NOMO-1 (cell line): ENCODE data around the gene NT5DC1.
A peak's percentile ranks its signal among the peaks of the same experiment; 100 is the strongest.

Experiments
- DNase-seq, 2 experiments: peaks; one replicate each; lab custom pipeline; 2025; ENCODE audit not compliant: unreplicated experiment in 2 of 2; lab: John Stamatoyannopoulos, UW

Gene NT5DC1

DNA sequence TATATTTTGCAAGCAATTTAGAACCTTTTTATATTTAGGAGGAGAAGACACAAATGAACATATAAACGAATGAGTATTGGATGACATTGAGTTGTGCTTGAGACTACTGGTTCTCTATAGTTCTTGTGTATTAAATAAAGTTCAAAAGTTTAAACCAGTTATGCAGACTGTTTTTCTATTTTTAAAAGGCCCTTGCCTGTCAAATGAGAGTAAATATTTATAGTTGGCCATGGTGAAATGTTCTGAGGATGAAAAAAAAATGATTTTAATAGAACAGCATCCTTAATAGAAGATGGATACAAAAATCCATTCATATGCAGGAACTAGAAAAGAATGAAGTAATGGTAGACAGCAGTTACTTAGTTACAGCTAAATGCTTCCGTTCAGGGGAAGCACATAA is 88.8 kb downstream of the NT5DC1 start:
- no peak for DNase-seq

DNA sequence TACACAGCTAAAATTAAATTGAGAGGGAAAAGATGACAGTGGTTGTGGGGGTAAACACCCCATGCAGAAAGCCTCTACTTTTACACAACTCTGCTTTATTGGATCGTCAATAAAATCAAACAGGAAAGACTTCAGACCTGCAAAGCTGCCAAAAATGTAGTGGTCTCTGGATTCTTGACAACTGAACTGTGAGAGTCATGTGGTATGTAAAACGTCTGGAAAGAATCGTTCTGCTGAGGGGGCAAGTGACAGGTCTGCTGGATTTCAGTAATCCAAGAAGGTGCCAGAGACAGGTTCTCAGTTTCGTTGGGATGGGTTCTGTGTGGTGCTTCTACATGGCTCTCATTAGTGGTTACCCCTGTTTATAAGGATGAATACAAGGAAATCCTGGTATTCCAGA is 89.9 kb downstream of the NT5DC1 start:
- DNase-seq: no peak

DNA sequence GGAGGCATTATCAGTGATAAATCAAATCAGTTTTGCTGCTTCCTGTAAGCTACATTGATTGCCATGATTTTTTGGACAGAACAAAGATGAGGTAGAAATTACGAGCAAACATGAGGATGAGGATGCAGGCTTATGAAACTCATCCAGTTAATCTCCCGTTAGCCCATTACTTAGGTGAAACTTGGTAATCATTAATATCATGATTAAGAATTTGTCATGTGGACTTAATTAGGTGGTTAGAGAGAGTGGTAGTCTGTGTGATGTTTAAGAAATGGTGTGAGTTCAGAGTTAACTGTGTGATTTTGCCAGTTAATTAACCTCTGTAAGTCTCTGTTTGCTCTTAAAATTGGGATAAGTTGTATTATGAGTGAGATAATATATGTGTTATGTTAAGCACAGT is 91.2 kb downstream of the NT5DC1 start:
- DNase-seq: no peak

DNA sequence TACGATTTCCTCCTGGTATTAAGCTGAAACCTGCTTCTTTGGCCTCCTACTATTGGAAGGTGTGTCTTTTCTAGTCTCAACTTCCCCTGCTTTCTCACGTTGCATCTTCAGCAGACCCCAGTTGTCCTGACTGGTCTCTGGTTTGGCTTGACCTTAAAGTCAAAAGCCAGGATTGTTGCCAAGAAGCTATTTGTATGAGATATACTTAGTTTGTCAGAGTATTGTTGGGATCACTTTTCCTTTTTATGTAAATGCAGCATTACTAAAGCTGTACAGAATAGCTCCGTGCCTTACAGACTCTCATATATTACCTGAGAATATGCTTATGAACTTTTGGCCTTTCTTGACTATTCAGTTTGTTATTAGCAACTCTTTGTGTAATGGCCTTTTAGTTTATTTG is 92.1 kb downstream of the NT5DC1 start:
- no peak for DNase-seq

DNA sequence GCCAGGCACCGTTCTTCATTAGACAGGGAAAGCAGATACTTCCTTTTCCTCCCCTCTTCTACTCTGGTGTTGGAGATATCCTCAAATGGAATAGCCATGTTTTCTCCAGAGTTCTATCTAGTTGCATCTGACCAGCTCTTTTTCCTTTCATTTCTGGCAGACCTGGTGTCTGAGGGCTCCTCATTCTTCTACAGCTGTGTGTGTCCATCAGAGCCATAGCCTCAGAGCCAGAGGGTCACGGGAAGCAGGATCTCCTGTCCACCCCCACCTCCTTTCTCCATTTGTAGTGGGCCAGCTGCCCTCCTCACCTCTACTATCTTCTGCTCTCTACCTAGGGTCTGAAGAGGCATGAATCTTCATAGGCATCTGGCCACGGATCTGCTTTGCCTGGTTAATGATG is 96.2 kb downstream of the NT5DC1 start:
- no peak for DNase-seq

DNA sequence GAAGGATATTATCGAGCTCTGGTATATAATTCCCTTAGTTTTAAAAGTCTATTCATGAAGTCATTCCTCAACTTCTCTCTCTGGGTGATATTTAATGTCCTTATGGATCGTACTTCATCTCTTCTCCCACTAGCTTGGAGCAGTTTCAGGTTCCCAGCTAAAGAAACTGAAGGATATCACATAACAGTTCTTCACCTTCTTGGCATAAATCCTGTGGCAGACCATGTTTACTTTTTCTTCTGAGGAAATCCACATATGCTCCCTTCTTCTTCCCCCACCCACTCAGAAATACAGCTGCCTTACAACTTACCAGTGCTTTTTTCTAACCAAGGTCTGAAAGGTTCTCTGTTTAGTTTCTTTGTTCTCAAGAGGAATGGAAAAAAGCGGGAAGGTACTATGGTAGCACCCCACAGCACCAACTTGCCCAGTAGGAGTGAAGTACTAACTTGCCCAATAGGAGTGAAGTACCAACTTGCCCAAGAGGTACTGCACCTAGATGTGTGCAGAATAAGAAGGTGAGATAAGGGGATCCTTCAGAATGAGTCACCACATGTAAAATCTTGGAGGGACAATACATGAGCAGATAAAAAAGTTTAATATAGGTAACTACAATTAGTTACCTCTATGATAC is 100.1 kb downstream of the NT5DC1 start:
- no peak for DNase-seq

DNA sequence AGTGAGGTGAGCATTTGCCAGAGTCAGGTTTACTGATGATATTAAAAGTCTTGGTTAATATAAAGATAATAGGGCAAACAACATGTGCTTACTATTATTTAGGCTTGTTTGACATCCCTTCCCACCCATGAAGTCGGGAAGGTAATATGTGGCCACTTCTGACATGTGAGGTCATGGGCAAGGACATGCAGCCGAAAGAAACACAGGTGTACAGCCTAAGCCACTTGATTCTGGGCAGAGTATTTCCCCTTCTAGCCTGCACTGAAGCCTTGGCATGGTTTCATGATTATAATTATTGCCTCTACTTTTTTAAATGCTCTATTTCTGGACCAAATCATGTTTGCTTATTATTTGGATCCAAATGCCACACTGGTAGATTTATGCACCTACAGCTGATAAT is 100.9 kb downstream of the NT5DC1 start:
- no peak for DNase-seq

DNA sequence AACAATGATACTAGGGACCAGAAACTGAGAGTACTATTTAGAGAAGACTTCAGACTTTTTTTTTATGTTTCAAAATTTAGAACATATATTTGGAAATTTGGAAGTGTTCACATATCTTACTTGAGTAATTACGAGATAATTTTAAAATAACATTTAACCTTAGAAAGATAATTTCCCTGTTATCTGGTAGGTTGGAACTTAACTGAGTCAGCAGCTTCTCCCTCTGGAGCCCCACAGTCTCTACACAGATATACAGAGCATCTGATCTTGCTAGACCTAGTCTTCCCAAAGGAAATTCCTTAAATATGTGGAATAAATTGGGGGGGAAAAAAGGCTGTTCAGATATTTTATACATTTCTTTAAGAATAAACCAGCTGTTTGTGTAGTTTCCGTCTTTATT is 104.6 kb downstream of the NT5DC1 start:
- no peak for DNase-seq

DNA sequence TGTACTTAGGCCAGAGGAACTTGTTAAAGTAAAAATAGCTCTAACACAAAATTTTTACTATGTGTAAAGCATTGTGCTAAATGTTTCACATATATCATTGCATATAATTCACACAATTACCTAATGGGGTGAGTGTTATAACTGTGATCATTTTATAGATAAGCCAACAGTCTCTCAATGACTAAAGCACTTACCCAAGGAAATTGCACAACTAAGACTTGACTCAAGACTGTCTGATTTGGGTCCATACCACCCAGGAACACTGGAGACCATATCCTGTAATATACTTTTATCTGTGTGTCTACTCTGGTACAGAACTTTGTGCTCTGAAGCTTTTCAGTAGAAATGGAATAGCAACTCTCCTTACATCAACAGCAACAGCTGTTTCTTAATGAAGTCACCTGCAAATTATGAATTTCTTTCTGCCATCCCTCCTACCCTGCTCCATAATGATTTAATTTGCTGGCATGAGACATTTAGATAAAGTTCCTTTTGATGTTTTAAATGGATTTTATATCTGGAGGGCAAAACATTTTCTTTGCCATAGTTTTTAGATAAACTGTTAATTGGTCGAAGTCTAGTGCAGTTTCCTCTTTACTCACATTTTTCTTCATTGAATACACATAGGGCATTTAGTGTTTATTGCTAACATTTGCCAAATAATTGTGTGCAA is 105.7 kb downstream of the NT5DC1 start:
- peak; percentile 46 to 47 for DNase-seq

DNA sequence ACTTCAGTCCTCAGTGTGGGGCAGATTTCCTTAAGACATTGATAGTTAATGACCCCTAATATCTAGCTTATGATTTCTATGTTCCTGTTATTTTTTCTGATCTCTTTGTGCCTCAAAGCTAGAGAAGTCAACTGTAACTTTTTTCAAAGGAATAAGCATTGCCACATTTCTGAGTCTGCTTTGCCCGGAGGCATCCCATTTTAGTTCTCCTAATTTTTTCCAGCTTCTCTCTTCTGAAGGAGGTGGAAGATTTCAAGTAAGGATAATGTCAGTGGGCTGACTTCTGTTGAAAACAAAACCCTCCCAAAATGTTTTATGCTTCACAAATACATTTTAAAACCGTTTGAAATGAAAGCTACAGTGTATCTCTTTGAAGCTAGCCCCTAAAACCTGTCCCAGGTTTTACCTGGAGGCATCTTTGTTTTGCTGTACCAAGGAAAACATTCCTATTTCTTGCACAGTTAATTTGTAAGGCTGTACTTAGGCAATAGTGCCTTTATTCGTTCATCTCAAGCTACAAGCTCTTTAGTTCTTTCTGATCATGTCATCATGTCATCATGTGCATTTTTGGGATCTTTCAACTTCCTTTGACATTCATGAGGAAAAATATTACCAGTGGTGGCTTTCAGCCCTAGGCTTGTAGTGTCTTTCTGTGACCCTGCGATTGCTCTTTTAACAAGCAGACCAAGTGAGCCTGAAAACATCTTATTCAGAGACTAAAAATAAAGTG is 107.6 kb downstream of the NT5DC1 start:
- DNase-seq: no peak

DNA sequence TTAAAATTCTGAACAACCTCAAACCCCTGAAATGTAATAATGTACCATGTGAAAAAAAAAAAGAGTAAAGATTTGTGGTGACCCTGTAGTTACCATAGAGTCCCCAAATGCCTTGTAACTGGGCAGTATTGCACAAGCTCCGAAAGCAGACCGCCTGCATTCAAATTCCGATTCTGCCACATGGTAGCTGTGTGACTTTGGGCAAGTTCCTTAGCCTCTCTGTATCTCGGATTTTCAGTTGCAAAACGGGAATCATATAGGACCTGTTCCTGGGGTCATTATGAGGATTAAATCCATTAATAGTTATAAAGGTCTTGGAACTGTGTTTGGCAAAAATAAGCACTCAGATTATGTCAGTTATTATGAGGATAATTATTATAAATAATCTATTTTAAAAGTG is 109.7 kb downstream of the NT5DC1 start:
- no peak for DNase-seq

DNA sequence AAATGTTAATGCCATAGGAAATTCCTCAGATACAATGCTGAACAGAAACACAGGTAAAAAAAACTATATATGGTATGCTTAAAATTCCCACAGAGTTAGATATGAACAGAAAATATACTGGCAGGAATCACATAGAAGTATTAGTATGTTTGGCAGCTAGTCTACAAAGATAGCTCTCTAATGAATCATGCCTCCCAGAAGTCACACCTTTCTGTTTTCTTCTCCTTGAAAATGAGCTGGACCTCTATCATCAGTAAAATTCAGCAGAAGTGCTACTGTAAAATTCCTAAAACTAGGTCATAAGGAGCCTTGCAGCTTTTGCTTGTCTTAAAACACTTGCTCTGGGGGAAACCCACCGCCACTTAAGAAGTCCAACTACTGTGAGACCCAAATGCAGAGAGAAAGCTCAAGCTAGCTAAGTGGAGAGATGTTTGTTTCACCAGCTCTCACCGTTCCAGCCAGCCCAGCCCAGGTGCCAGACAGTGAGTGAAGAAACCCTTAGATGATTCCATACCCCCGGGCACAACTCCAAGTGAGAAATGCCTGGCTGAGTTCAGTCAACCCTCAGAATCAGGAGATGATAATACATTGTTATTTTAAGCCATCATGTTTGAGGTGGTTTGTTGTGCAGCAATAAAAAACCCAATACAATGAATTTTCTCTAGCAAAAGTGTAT is 110.2 kb downstream of the NT5DC1 start:
- DNase-seq: no peak

DNA sequence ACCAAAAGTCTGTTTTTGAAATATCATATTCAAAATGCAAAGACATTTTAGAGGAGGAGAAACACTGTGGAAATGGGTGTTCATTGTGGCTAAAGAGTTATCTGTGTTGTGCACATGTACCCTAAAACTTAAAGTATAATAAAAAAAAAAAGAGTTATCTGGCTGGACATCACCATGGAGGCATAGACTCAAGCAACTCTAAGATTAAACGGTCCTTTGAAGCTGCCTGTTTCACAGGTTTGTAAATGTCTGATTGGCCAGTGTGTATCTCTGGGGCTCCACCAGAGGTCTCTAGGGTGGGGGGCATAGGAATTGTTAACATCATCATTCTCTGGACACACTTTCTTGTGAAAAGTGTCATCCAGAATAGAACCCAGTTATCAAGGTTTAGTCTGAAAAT is 114.0 kb downstream of the NT5DC1 start:
- DNase-seq: no peak

DNA sequence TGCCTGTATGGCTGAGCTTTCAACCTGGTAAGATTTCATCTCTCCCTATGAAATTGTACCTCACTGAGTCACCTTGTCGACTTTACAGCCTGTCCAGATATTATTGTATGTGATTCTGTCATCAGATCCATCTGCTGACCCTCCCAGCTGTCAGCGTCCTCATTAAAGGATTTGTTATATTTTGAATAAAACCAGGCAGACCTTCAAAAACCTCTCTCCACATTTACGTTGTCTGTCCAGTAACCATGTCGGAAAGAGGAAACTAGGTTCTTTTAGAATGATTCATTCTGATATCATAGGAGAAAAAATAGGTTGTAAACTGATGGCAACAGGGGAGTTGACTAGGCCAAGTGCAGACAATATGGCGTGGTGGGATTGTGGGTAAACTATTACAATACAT is 114.8 kb downstream of the NT5DC1 start:
- DNase-seq: no peak

DNA sequence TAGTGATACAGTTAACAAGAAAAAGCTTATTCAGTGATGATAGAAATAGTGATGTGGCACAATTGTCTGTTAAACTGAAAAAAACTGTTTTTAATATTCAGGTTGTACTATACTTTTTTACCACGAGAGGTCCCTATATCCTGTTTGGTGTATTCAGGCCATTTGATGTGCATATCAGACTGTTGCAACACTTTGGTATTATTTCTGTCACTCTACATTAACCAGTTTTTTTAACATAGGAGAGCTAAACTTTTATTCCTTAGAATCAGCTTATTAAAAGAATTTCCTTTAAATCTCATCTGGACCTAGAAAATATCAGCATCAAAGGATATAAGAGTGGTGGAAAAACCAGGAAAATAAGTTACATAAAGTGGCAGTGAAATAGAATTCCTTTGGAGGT is 116.4 kb downstream of the NT5DC1 start:
- DNase-seq: peak; percentile 13 to 64

DNA sequence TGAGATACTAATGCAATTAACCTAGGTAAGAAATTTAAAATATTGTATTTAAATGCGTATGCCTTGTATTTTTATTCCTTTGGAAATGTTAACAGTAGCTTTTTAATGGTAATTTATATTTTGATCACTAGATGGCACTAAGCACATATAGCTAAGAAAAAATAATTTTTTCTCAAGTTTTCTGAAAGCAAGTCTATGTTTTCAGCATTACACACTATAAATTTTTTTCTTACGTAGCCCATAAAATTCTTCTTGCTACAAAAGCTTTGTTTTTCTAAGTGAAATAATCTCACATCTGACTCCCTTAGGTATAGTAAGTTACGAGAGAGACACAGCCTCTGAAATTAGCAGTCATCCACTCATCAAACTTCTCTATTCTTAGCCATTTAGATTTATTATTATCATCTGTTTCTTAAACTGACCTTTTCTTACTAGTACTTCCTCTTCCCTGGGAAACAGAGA is 117.5 kb downstream of the NT5DC1 start:
- peak in 1 of 2 experiments; percentile 31 for DNase-seq

DNA sequence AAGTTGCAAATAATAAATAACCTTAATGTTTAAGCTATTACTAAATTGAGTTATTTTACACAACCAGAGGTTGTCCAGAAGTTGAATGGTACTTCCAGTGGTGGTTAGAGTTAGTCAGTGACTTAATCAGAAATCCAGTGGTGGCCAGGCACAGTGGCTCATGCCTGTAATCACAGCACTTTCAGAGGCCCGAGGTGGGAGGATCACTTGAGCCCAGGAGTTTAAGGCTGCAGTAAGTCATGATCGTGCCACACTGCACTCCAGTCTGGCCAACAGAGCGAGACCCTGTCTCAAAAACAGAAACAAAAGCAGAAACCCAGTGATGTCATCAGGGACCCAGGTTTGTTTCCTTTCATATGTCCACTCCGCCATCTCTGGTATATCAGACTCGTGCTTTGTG is 118.2 kb downstream of the NT5DC1 start:
- DNase-seq: no peak

DNA sequence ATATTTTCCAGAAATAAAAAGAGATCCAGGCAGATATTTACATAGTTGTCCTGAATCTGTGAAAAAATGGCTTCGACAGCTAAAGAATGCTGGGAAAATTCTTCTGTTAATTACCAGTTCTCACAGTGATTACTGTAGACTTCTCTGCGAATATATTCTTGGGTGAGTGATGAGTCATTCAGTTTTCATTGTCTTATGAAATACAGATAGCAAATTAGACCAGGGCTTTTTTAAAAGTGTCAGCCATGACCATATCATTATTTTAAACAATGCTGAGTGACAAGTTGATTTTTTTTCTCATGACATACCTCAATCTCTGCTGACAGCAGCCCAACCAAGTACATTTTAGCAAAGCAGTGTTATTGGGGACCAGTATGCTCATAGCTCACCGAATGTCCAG is 120.4 kb downstream of the NT5DC1 start:
- DNase-seq: peak in 1 of 2 experiments; percentile 3

DNA sequence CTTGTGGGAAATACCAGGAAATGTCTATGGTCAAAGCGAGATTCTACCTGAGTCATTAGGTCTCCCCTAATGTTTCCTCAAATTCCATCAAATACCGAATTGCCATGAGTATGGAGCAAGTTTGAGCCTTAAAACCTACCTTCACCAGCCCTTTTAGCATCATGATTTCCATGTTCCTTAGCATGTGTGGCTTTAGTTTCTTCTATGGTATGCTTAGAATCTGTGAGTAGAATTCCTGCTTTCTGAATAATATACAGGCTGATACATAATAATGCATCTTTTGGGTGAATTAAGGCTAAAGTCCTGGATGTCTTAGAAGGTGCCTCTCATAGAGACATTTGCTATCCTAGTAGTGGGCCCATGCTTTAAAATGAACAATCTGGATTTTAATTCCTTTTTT is 121.3 kb downstream of the NT5DC1 start:
- DNase-seq: no peak

DNA sequence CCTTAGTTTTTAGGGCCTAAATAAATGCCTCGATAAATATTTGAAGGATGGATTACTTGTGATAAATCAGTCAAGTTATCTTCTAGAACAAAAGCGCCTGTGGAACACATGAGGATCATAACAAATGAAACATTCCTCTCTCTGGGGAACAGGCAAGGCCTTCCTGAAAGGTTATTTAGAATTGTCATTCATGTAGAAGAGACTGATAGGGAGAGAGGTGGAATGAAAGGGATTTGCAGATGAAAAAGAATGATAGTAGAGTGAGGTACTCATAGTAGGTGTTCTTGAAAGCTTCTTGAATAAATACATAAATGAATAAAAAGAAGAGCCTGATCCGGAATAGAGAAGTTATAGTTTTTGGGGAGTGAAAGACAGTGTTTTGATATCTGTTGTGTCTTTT is 122.7 kb downstream of the NT5DC1 start:
- no peak for DNase-seq

DNA sequence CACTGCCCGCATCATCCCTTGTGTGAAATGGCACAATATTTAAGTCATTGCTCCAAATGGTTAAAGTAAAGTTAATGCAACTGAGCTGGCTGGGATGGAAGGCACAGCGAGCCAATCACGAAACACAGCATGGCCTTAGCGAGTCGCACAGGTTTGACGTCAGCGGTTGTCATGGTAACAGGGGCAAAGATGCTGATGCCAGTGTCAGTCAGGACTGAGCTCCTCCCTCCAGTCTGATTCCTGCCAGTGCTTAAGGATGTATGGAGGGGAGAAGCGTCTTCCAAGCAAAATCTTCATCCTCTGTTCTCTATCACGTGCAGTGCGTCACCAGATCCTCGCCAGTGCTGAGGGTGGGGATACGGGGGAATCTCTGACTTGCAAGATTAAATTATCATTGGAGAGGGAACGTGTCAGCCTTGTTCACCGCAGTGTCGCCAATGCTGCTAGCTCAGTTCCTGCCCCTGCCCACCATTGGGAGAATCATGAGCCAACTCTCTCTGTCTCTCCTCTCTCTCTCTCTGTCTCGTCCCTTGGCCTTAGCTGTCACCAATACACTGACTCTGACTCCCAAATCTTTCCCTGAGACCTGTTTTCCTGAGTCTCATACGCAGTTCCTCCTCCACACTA is 128.7 kb downstream of the NT5DC1 start:
- DNase-seq: no peak
